WTC11 (cell line): ENCODE data around the gene GCAT. TPM values are rescaled to one million over a fixed set of nuclear protein-coding genes. Genes with fewer than 3 reads are reported as not detected.

Source experiments
- ATAC-seq: fragments of 200-7000 bp; cut with Tn5 transposase; 2 replicates; pipeline ENCODE4 v1.10.0; 2021; ENCODE audit warnings: mild to moderate bottlenecking, moderate library complexity
- CTCF ChIA-PET: fragments of 300-600 bp; sonication (Branson Sonifier 250); formaldehyde crosslinking; loops from one replicate; lab custom pipeline; 2021; ENCODE audit warnings: antibody characterized with exemption; lab: Charles Lee
- POLR2A ChIA-PET: fragments of 350-600 bp; sonication (Branson Sonifier 250); formaldehyde crosslinking; loops from one replicate; lab custom pipeline; 2021; ENCODE audit warnings: antibody characterized with exemption; lab: Charles Lee
- DNase-seq: peaks from one replicate; pipeline ENCODE4 v3.0.0; 2021; ENCODE audit warnings: low spot score
- H3K27ac Mint-ChIP-seq: 2 replicates; pipeline ENCODE4 v1.8.0; 2021; ENCODE audit warnings: mixed read lengths
- H3K27me3 Mint-ChIP-seq: 2 replicates; pipeline ENCODE4 v1.8.0; 2021; ENCODE audit warnings: low read depth, mild to moderate bottlenecking, moderate library complexity, mixed read lengths
- H3K36me3 Mint-ChIP-seq: 2 replicates; pipeline ENCODE4 v1.8.0; 2021; ENCODE audit warnings: mixed read lengths
- H3K4me1 Mint-ChIP-seq: 2 replicates; pipeline ENCODE4 v1.8.0; 2022; ENCODE audit warnings: mixed read lengths
- H3K4me3 Mint-ChIP-seq: 2 replicates; pipeline ENCODE4 v1.8.0; 2021; ENCODE audit warnings: mild to moderate bottlenecking, moderate library complexity, mixed read lengths
- H3K9me3 Mint-ChIP-seq: 2 replicates; pipeline ENCODE4 v1.8.0; 2021; ENCODE audit warnings: mixed read lengths
- CREB1 ChIP-seq: sonication (generic); formaldehyde crosslinking; IDR thresholded peaks from 2 replicates; pipeline ENCODE4 v1.8.0; 2023; ENCODE audit warnings: mild to moderate bottlenecking, missing genetic modification reagents
- CREM ChIP-seq: sonication (generic); formaldehyde crosslinking; IDR thresholded peaks from 2 replicates; pipeline ENCODE4 v1.8.1; 2022; ENCODE audit warnings: mild to moderate bottlenecking, missing genetic modification reagents, moderate library complexity
- ELF4 ChIP-seq: sonication (generic); formaldehyde crosslinking; IDR thresholded peaks from 2 replicates; pipeline ENCODE4 v1.8.1; 2022; ENCODE audit warnings: low read depth, mild to moderate bottlenecking, moderate library complexity, missing genetic modification reagents
- EMX1 ChIP-seq: fragments of 250-450 bp; sonication (Bioruptor Pico); IDR thresholded peaks from 2 replicates; pipeline ENCODE4 v1.8.0; 2021; ENCODE audit warnings: mild to moderate bottlenecking
- GABPB1 ChIP-seq: sonication (generic); formaldehyde crosslinking; IDR thresholded peaks from 2 replicates; pipeline ENCODE4 v1.8.1; 2023; ENCODE audit warnings: mild to moderate bottlenecking, missing genetic modification reagents
- GTF2I ChIP-seq: fragments of 250-450 bp; sonication (Bioruptor Pico); conservative IDR thresholded peaks from 2 replicates; pipeline ENCODE4 v1.4.0; 2021; ENCODE audit warnings: mild to moderate bottlenecking
- KAT7 ChIP-seq: sonication (generic); formaldehyde crosslinking; IDR thresholded peaks from 2 replicates; pipeline ENCODE4 v1.8.1; 2023; ENCODE audit warnings: missing genetic modification reagents, mild to moderate bottlenecking, borderline replicate concordance
- NR1H2 ChIP-seq: sonication (generic); formaldehyde crosslinking; IDR thresholded peaks from 2 replicates; pipeline ENCODE4 v1.9.0; 2021; ENCODE audit warnings: mild to moderate bottlenecking, moderate library complexity, missing genetic modification reagents
- PRRX2 ChIP-seq: fragments of 250-450 bp; sonication (Bioruptor Pico); IDR thresholded peaks from 2 replicates; pipeline ENCODE4 v1.8.0; 2021; ENCODE audit warnings: mild to moderate bottlenecking
- RELA ChIP-seq: sonication (generic); formaldehyde crosslinking; IDR thresholded peaks from 2 replicates; pipeline ENCODE4 v1.8.1; 2022; ENCODE audit warnings: missing genetic modification reagents, mild to moderate bottlenecking, borderline replicate concordance
- SMAD4 ChIP-seq: sonication (generic); formaldehyde crosslinking; IDR thresholded peaks from 2 replicates; pipeline ENCODE4 v1.8.0; 2022; ENCODE audit warnings: mild to moderate bottlenecking, missing genetic modification reagents
- TCF7 ChIP-seq: sonication (generic); formaldehyde crosslinking; IDR thresholded peaks from 2 replicates; pipeline ENCODE4 v1.8.0; 2022; ENCODE audit warnings: mild to moderate bottlenecking, low read depth, missing genetic modification reagents, moderate library complexity
- ZNF317 ChIP-seq: sonication (generic); formaldehyde crosslinking; IDR thresholded peaks from 2 replicates; pipeline ENCODE4 v1.8.1; 2023; ENCODE audit warnings: low read depth, mild to moderate bottlenecking, moderate library complexity, missing genetic modification reagents, borderline replicate concordance
- ZNF423 ChIP-seq: fragments of 250-450 bp; sonication (Bioruptor Pico); IDR thresholded peaks from 2 replicates; pipeline ENCODE4 v2.1.2; 2022; ENCODE audit warnings: mild to moderate bottlenecking, moderate library complexity
- ZNF671 ChIP-seq: fragments of 250-450 bp; sonication (Bioruptor Pico); IDR thresholded peaks from 2 replicates; pipeline ENCODE4 v1.8.0; 2021; ENCODE audit warnings: mild to moderate bottlenecking
- total RNA-seq: library from RNA; stranded (reverse); gene quantifications from 3 replicates; pipeline ENCODE4 v1.2.3, GENCODE V29; 2021
- TF ChIP-seq, protein P1 (sequence below): sonication (generic); formaldehyde crosslinking; conservative IDR thresholded peaks from 2 replicates; pipeline ENCODE4 v1.8.1; 2023; ENCODE audit warnings: mild to moderate bottlenecking, low read depth, missing genetic modification reagents, moderate library complexity
- TF ChIP-seq, protein P2 (sequence below): sonication (generic); formaldehyde crosslinking; IDR thresholded peaks from 2 replicates; pipeline ENCODE4 v1.8.0; 2023; ENCODE audit warnings: missing genetic modification reagents
- TF ChIP-seq, protein P3 (sequence below): sonication (generic); formaldehyde crosslinking; IDR thresholded peaks from 2 replicates; pipeline ENCODE4 v1.8.1; 2023; ENCODE audit warnings: mild to moderate bottlenecking, missing genetic modification reagents, moderate library complexity
- TF ChIP-seq, protein P4 (sequence below): sonication (generic); formaldehyde crosslinking; IDR thresholded peaks from 2 replicates; pipeline ENCODE4 v1.8.0; 2022; ENCODE audit warnings: mild to moderate bottlenecking, missing genetic modification reagents
- TF ChIP-seq, protein P5 (sequence below): sonication (generic); formaldehyde crosslinking; IDR thresholded peaks from 2 replicates; pipeline ENCODE4 v1.8.0; 2022; ENCODE audit warnings: mild to moderate bottlenecking, missing genetic modification reagents
- TF ChIP-seq, protein P6 (sequence below): fragments of 250-450 bp; sonication (Bioruptor Pico); IDR thresholded peaks from 2 replicates; pipeline ENCODE4 v2.1.2; 2022; ENCODE audit warnings: mild to moderate bottlenecking, moderate library complexity
- TF ChIP-seq, protein P7 (sequence below): sonication (generic); formaldehyde crosslinking; IDR thresholded peaks from 2 replicates; pipeline ENCODE4 v1.8.1; 2023; ENCODE audit warnings: mild to moderate bottlenecking, missing genetic modification reagents
- TF ChIP-seq, protein P8 (sequence below): sonication (generic); formaldehyde crosslinking; IDR thresholded peaks from 2 replicates; pipeline ENCODE4 v1.8.0; 2022; ENCODE audit warnings: missing genetic modification reagents

GCAT gene
- total RNA-seq, 1 experiment from 2014 or later, result 33.0 TPM

DNA sequence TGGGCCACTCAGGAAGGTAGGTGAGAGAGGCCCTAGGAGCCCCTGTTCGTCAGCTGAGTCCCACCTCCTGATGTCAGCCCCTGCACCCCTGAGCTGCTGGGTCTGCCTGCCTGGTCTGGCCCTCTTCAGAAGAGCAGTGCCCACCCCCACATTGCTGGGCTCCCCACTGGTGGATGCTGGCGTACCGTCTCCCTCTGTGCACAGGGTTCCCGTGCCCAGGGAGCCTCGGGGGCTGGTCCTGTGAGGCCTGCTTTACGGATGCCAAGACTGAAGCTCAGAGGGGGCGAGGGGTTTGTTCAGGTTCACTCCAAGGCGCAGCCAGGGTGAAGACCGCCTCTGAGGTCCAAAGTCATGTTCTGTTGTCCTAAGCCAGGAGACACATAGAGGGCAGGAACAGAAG lies 44.7 kb upstream of the GCAT start:
- ChIA-PET POLR2A (interaction anchor here (0.5 kb wide), 1 partner anchor 100 kb away, joined by 3 read pairs; no protein-coding TSS in a partner anchor), CTCF (interaction anchor here (1.3 to 1.5 kb wide), 2 partner anchors 120 to 171 kb away, joined by 4 to 5 read pairs; no protein-coding TSS in a partner anchor)
- Mint-ChIP-seq H3K27ac (no peak overlapping the region), H3K9me3 (no peaks in the 10 kb centered on the region), H3K4me1 (no peaks in the 10 kb centered on the region), H3K36me3 (peaks cover 21% of the 10 kb centered on the region), H3K4me3 (no peak overlapping the region), H3K27me3 (peaks cover 4% of the 10 kb centered on the region; the same call in 1 of the 2 replicates)
- no peak for TF ChIP-seq GTF2I
- no peak for TF ChIP-seq NR1H2 (CRISPR knock-in tag)
- TF ChIP-seq, protein P1, sequence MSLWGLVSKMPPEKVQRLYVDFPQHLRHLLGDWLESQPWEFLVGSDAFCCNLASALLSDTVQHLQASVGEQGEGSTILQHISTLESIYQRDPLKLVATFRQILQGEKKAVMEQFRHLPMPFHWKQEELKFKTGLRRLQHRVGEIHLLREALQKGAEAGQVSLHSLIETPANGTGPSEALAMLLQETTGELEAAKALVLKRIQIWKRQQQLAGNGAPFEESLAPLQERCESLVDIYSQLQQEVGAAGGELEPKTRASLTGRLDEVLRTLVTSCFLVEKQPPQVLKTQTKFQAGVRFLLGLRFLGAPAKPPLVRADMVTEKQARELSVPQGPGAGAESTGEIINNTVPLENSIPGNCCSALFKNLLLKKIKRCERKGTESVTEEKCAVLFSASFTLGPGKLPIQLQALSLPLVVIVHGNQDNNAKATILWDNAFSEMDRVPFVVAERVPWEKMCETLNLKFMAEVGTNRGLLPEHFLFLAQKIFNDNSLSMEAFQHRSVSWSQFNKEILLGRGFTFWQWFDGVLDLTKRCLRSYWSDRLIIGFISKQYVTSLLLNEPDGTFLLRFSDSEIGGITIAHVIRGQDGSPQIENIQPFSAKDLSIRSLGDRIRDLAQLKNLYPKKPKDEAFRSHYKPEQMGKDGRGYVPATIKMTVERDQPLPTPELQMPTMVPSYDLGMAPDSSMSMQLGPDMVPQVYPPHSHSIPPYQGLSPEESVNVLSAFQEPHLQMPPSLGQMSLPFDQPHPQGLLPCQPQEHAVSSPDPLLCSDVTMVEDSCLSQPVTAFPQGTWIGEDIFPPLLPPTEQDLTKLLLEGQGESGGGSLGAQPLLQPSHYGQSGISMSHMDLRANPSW (CRISPR knock-in tag), result no peak
- TF ChIP-seq ZNF671 (CRISPR knock-in tag), result no peak
- TF ChIP-seq, protein P2, sequence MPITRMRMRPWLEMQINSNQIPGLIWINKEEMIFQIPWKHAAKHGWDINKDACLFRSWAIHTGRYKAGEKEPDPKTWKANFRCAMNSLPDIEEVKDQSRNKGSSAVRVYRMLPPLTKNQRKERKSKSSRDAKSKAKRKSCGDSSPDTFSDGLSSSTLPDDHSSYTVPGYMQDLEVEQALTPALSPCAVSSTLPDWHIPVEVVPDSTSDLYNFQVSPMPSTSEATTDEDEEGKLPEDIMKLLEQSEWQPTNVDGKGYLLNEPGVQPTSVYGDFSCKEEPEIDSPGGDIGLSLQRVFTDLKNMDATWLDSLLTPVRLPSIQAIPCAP, result no peak
- TF ChIP-seq, protein P3, sequence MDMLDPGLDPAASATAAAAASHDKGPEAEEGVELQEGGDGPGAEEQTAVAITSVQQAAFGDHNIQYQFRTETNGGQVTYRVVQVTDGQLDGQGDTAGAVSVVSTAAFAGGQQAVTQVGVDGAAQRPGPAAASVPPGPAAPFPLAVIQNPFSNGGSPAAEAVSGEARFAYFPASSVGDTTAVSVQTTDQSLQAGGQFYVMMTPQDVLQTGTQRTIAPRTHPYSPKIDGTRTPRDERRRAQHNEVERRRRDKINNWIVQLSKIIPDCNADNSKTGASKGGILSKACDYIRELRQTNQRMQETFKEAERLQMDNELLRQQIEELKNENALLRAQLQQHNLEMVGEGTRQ (CRISPR knock-in tag), result no peak
- no peak for TF ChIP-seq GABPB1 (CRISPR knock-in tag)
- TF ChIP-seq EMX1, result no peak
- TF ChIP-seq KAT7, result no peak
- TF ChIP-seq ELF4 (CRISPR knock-in tag), result no peak
- TF ChIP-seq RELA (CRISPR knock-in tag), result no peak
- TF ChIP-seq CREB1, result no peak
- TF ChIP-seq CREM (CRISPR knock-in tag), result no peak
- TF ChIP-seq, protein P4, sequence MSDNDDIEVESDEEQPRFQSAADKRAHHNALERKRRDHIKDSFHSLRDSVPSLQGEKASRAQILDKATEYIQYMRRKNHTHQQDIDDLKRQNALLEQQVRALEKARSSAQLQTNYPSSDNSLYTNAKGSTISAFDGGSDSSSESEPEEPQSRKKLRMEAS, result no peak
- TF ChIP-seq, protein P5, sequence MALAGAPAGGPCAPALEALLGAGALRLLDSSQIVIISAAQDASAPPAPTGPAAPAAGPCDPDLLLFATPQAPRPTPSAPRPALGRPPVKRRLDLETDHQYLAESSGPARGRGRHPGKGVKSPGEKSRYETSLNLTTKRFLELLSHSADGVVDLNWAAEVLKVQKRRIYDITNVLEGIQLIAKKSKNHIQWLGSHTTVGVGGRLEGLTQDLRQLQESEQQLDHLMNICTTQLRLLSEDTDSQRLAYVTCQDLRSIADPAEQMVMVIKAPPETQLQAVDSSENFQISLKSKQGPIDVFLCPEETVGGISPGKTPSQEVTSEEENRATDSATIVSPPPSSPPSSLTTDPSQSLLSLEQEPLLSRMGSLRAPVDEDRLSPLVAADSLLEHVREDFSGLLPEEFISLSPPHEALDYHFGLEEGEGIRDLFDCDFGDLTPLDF (CRISPR knock-in tag), result no peak
- TF ChIP-seq, protein P6, sequence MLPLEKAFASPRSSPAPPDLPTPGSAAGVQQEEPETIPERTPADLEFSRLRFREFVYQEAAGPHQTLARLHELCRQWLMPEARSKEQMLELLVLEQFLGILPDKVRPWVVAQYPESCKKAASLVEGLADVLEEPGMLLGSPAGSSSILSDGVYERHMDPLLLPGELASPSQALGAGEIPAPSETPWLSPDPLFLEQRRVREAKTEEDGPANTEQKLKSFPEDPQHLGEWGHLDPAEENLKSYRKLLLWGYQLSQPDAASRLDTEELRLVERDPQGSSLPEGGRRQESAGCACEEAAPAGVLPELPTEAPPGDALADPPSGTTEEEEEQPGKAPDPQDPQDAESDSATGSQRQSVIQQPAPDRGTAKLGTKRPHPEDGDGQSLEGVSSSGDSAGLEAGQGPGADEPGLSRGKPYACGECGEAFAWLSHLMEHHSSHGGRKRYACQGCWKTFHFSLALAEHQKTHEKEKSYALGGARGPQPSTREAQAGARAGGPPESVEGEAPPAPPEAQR (CRISPR knock-in tag), result no peak
- TF ChIP-seq TCF7 (CRISPR knock-in tag), result no peak
- TF ChIP-seq, protein P7, sequence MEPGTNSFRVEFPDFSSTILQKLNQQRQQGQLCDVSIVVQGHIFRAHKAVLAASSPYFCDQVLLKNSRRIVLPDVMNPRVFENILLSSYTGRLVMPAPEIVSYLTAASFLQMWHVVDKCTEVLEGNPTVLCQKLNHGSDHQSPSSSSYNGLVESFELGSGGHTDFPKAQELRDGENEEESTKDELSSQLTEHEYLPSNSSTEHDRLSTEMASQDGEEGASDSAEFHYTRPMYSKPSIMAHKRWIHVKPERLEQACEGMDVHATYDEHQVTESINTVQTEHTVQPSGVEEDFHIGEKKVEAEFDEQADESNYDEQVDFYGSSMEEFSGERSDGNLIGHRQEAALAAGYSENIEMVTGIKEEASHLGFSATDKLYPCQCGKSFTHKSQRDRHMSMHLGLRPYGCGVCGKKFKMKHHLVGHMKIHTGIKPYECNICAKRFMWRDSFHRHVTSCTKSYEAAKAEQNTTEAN (CRISPR knock-in tag), result no peak
- ATAC-seq (no peak), DNase-seq (no peak)

DNA sequence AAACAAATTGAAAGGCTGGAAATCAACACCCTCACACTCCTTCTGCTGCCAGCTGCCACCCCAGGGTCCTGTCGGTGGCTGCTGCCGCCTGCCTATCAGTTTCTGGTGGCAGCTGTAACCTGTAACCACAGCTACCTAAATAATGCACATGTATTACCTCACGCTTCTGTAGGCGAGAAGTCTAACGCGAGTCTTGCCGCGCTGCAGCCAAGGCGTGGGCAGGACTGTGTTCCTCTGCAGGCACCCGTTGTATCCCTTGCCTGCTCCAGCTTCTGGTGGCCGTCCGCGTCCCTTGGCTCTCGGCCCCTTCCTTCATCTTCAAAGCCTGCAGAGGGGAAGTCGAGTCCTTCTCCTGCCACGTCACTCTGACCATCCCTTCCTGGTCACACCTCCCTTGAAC lies 44.1 kb upstream of the GCAT start:
- H3K4me3 Mint-ChIP-seq, result no peak overlapping the region
- no peaks in the 10 kb centered on the region for H3K9me3 Mint-ChIP-seq
- no peak for ATAC-seq
- H3K36me3 Mint-ChIP-seq, result peaks cover 16% of the 10 kb centered on the region
- H3K27me3 Mint-ChIP-seq, result peaks cover 4% of the 10 kb centered on the region; the same call in 1 of the 2 replicates
- POLR2A ChIA-PET, result no interaction called here
- DNase-seq, result no peak
- CTCF ChIA-PET, result interaction anchor here (1.3 kb wide), 1 partner anchor 171 kb away, joined by 4 read pairs; no protein-coding TSS in a partner anchor
- H3K27ac Mint-ChIP-seq, result no peak overlapping the region
- H3K4me1 Mint-ChIP-seq, result no peaks in the 10 kb centered on the region
- TF ChIP-seq ZNF423 (CRISPR knock-in tag) (no peak), ZNF317 (CRISPR knock-in tag) (no peak), PRRX2 (CRISPR knock-in tag) (no peak), ELF4 (CRISPR knock-in tag) (no peak), SMAD4 (no peak), NR1H2 (CRISPR knock-in tag) (no peak)
- TF ChIP-seq, protein P4, result no peak
- TF ChIP-seq, protein P8, sequence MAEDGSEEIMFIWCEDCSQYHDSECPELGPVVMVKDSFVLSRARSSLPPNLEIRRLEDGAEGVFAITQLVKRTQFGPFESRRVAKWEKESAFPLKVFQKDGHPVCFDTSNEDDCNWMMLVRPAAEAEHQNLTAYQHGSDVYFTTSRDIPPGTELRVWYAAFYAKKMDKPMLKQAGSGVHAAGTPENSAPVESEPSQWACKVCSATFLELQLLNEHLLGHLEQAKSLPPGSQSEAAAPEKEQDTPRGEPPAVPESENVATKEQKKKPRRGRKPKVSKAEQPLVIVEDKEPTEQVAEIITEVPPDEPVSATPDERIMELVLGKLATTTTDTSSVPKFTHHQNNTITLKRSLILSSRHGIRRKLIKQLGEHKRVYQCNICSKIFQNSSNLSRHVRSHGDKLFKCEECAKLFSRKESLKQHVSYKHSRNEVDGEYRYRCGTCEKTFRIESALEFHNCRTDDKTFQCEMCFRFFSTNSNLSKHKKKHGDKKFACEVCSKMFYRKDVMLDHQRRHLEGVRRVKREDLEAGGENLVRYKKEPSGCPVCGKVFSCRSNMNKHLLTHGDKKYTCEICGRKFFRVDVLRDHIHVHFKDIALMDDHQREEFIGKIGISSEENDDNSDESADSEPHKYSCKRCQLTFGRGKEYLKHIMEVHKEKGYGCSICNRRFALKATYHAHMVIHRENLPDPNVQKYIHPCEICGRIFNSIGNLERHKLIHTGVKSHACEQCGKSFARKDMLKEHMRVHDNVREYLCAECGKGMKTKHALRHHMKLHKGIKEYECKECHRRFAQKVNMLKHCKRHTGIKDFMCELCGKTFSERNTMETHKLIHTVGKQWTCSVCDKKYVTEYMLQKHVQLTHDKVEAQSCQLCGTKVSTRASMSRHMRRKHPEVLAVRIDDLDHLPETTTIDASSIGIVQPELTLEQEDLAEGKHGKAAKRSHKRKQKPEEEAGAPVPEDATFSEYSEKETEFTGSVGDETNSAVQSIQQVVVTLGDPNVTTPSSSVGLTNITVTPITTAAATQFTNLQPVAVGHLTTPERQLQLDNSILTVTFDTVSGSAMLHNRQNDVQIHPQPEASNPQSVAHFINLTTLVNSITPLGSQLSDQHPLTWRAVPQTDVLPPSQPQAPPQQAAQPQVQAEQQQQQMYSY, result no peak
